ENCODE measurements around the gene PRKAR2B. TPM values are rescaled to one million over a fixed set of nuclear protein-coding genes. Genes with fewer than 3 reads are reported as not detected.

PRKAR2B gene
- total and polyA plus RNA-seq, 2 experiments from 2014 or later = 0.81 to 3.2 TPM

DNA sequence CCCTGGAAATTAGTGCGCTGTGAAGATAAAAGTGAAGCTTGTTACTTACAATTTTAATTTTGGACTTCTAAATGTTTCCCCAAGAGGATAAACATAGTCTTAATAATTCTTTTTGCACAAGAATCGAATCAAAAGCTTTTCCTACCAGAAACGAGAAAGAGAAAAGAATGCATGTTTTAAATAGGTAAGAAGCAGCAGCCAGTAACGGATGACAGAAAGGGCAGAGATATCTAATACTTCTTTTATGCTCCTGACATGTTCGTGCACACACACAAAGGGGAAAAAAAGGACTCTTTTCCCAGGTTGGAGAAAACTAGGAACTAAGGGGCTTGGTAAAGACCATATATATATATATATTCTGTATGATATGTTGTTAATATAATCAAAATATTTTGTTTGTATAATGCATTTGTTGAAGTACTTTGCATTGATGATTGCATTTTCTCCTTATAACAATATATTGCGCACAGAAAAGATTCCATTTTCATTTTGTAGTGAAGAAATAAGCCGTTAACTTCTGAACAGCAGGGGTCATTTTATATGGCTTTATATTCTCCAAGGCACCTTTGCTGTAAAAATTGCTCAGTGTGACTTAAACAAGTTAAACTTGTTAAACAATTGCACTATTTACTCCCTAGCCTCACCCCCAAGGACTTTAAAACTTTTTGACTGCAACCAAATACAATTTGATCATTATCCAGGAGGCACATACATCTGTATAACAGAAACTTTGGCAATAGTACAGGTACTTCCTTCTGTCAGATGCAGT is 2.2 kb downstream of the PRKAR2B start:
- Histone ChIP-seq H3K36me3 (ENCODE audit: low read depth) (no peaks in the 10 kb centered on the region), H3K27me3 (replicated peaks; ENCODE audit: insufficient read depth) (no peaks in the 10 kb centered on the region), H3K4me3 (no peak overlapping the region), H3K4me1 (ENCODE audit: insufficient read depth) (peaks cover 6% of the 10 kb centered on the region; the same call in 1 of the 2 replicates), H4K20me1 (ENCODE audit: insufficient read depth) (no peaks in the 10 kb centered on the region), H3K9me2 (ENCODE audit: insufficient read depth) (no peaks in the 10 kb centered on the region), H3F3A (ENCODE audit: insufficient read depth) (peaks cover 14% of the 10 kb centered on the region; the same call in 1 of the 2 replicates), H3K27ac (no peak overlapping the region), H2AFZ (no peak overlapping the region), H3K9me3 (ENCODE audit: low read depth) (no peaks in the 10 kb centered on the region), H3K9ac (no peak overlapping the region), H3K79me2 (ENCODE audit: insufficient read depth) (no peaks in the 10 kb centered on the region), H3K4me2 (ENCODE audit: unreplicated experiment) (no peak overlapping the region)
- DNase-seq = no peak
- 78 to 82% methylated on average over 7 of the region's 7 CpGs for WGBS, 2 experiments (ENCODE audit: low coverage in 1 of 2, low lambda C conversion rate in 2 of 2, missing lambda C conversion rate in 2 of 2)
- TF ChIP-seq EZH2phosphoT487 (IDR thresholded peaks at IDR 0.05; ENCODE audit: insufficient read depth, low read depth) = no peak
- TF ChIP-seq EZH2 (IDR thresholded peaks at IDR 0.05; ENCODE audit: insufficient read depth, poor library complexity, severe bottlenecking) = no peak
- in situ Hi-C loops (cut with MboI) = no loop called here

DNA sequence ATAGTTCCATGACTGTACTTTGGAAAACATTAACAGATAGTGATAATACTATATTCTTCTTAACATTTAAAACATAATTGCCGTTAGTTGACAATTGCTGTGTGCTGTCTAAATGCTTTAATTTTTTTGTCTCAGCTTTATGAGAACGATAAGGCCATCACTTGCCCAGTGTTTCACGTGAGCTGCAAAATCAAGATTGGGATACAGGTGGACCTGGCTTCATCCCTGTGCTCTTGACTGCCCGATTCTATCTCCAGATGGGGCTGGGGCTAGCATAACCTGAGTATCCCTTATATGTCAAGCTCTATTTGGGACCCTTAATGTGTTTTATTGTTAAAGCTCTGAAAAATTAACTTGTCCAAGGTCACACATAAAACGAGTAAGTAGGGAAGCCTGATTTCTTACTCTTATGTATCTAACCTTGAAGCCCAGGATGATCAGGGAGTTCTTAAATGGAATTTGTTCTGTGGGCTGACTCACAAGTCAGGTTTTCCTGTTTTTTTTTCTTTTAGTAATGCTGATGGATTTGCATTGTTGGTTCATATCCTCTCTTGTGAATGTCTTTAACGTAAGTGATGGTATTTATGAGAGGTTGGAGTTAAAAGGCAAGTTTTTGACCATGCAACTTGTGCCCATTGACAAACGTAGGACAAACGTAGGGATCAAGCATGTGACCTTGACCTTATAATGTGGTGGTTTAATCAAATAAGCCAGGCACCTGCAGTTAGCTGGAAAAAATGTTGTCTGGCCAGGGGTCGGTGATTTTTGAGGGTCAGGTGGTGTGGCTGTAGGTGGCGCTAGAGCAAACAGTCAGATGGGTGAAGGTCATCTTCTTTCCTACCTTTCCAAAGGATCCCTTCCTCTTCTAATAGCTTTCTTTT is 3.6 kb downstream of the PRKAR2B start:
- H3K27ac ChIP-seq = no peak overlapping the region
- H3K36me3 ChIP-seq (ENCODE audit: low read depth) = no peaks in the 10 kb centered on the region
- no peak for DNase-seq
- peaks cover 14% of the 10 kb centered on the region; the same call in 1 of the 2 replicates for H3F3A ChIP-seq (ENCODE audit: insufficient read depth)
- H3K9me3 ChIP-seq (ENCODE audit: low read depth) = no peaks in the 10 kb centered on the region
- H3K4me3 ChIP-seq = no peak overlapping the region
- H2AFZ ChIP-seq = no peak overlapping the region
- no peak overlapping the region for H3K9ac ChIP-seq
- no peak overlapping the region for H3K4me2 ChIP-seq (ENCODE audit: unreplicated experiment)
- no peak for TF ChIP-seq EZH2phosphoT487 (IDR thresholded peaks at IDR 0.05; ENCODE audit: insufficient read depth, low read depth)
- no peak for TF ChIP-seq EZH2 (IDR thresholded peaks at IDR 0.05; ENCODE audit: insufficient read depth, poor library complexity, severe bottlenecking)
- no peaks in the 10 kb centered on the region for H3K9me2 ChIP-seq (ENCODE audit: insufficient read depth)
- no peaks in the 10 kb centered on the region for H3K27me3 ChIP-seq (replicated peaks; ENCODE audit: insufficient read depth)
- no peaks in the 10 kb centered on the region for H4K20me1 ChIP-seq (ENCODE audit: insufficient read depth)
- 92 to 97% methylated on average over 10 of the region's 10 CpGs for WGBS, 2 experiments (ENCODE audit: low coverage in 1 of 2, low lambda C conversion rate in 2 of 2, missing lambda C conversion rate in 2 of 2)
- H3K79me2 ChIP-seq (ENCODE audit: insufficient read depth) = no peaks in the 10 kb centered on the region
- in situ Hi-C loops (cut with MboI) = no loop called here
- H3K4me1 ChIP-seq (ENCODE audit: insufficient read depth) = peaks cover 6% of the 10 kb centered on the region; the same call in 1 of the 2 replicates

DNA sequence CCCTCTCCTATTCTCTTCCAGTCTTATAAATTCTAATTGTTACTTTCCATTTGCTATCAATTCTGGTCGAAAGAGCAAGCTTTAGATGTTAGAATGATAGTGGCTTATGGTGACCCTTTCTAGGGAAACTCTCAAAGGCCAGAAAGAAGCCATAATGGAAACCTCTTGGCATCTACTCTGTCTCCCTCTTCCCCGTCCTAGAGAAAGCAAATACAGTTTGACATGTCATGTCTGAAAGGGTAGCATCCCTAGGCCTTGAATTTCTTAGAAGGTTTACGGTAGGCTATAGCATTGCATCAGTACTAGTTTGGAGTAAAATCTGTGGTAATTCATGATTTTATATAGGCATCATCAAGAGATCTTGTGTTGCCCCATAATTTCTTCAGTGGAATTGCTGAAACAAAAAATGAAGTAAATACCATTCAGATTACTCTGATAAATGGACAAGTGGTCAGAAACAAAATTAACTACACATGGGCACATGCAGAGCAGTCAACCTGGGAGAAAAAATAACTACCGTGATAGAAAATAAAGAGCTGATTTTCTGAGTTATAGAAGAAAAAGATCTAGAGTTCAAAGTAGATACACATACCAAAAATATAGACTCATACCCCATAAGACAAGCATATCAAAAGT is 4.4 kb downstream of the PRKAR2B start:
- no peak overlapping the region for H3K4me2 ChIP-seq (ENCODE audit: unreplicated experiment)
- no peaks in the 10 kb centered on the region for H3K9me2 ChIP-seq (ENCODE audit: insufficient read depth)
- no peak for DNase-seq
- H3K9ac ChIP-seq = no peak overlapping the region
- no peak overlapping the region for H3K4me3 ChIP-seq
- peaks cover 6% of the 10 kb centered on the region; the same call in 1 of the 2 replicates for H3K4me1 ChIP-seq (ENCODE audit: insufficient read depth)
- H3K27ac ChIP-seq = no peak overlapping the region
- H3K36me3 ChIP-seq (ENCODE audit: low read depth) = no peaks in the 10 kb centered on the region
- H3K27me3 ChIP-seq (replicated peaks; ENCODE audit: insufficient read depth) = no peaks in the 10 kb centered on the region
- peaks cover 8% of the 10 kb centered on the region; the same call in 1 of the 2 replicates for H3F3A ChIP-seq (ENCODE audit: insufficient read depth)
- no peaks in the 10 kb centered on the region for H4K20me1 ChIP-seq (ENCODE audit: insufficient read depth)
- in situ Hi-C loops (cut with MboI) = no loop called here
- WGBS, 2 experiments (ENCODE audit: low coverage in 1 of 2, low lambda C conversion rate in 2 of 2, missing lambda C conversion rate in 2 of 2) = 73 to 82% methylated on average over 4 of the region's 4 CpGs
- H3K9me3 ChIP-seq (ENCODE audit: low read depth) = no peaks in the 10 kb centered on the region
- H3K79me2 ChIP-seq (ENCODE audit: insufficient read depth) = no peaks in the 10 kb centered on the region
- TF ChIP-seq EZH2 (IDR thresholded peaks at IDR 0.05; ENCODE audit: insufficient read depth, poor library complexity, severe bottlenecking) (no peak), EZH2phosphoT487 (IDR thresholded peaks at IDR 0.05; ENCODE audit: insufficient read depth, low read depth) (no peak)
- no peak overlapping the region for H2AFZ ChIP-seq

DNA sequence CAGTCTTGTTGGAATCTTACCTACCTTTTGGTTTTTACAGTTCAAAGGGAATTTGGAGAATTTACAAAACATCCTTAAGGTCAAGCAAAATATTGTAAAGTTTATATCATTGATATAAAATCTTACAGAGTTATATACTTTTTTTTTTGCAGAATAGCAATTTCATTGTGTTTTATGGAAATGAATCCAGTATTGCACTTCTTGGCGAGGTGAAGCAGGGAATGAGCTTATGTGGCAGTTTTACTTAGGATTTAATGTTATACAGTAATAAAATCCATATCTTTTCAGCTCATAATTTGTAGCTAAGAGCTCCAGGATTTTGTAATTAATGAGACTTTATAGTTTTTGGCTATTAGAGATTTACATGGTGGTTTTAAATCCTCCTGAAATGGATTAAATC is 5.0 kb downstream of the PRKAR2B start:
- no peak overlapping the region for H2AFZ ChIP-seq
- no peak for TF ChIP-seq EZH2phosphoT487 (IDR thresholded peaks at IDR 0.05; ENCODE audit: insufficient read depth, low read depth)
- TF ChIP-seq EZH2 (IDR thresholded peaks at IDR 0.05; ENCODE audit: insufficient read depth, poor library complexity, severe bottlenecking) = no peak
- H3K27me3 ChIP-seq (replicated peaks; ENCODE audit: insufficient read depth) = no peaks in the 10 kb centered on the region
- no peak overlapping the region for H3K9ac ChIP-seq
- no peaks in the 10 kb centered on the region for H3K79me2 ChIP-seq (ENCODE audit: insufficient read depth)
- no peaks in the 10 kb centered on the region for H3K9me2 ChIP-seq (ENCODE audit: insufficient read depth)
- no peak for DNase-seq
- WGBS, 2 experiments (ENCODE audit: low coverage in 1 of 2, low lambda C conversion rate in 2 of 2, missing lambda C conversion rate in 2 of 2) = 95 to 100% methylated on average over 1 of the region's 1 CpG
- peaks cover 5% of the 10 kb centered on the region; the same call in 1 of the 2 replicates for H3F3A ChIP-seq (ENCODE audit: insufficient read depth)
- in situ Hi-C loops (cut with MboI) = no loop called here
- no peaks in the 10 kb centered on the region for H3K36me3 ChIP-seq (ENCODE audit: low read depth)
- H3K4me1 ChIP-seq (ENCODE audit: insufficient read depth) = peaks cover 6% of the 10 kb centered on the region; the same call in 1 of the 2 replicates
- H3K4me2 ChIP-seq (ENCODE audit: unreplicated experiment) = no peak overlapping the region
- H3K4me3 ChIP-seq = no peak overlapping the region
- no peaks in the 10 kb centered on the region for H4K20me1 ChIP-seq (ENCODE audit: insufficient read depth)
- H3K27ac ChIP-seq = no peak overlapping the region
- no peaks in the 10 kb centered on the region for H3K9me3 ChIP-seq (ENCODE audit: low read depth)

Data from GM23248 (cell line).